Naive thymus-derived CD4-positive, alpha-beta T cell (primary cell): ENCODE measurements around the gene NXN. TPM values are rescaled to one million over a fixed set of nuclear protein-coding genes. Genes with fewer than 3 reads are reported as not detected.
A peak's percentile ranks its signal among the peaks of the same experiment; 100 is the strongest.
"Not testable (repeated sequence)": the region's sequence is repeated elsewhere in the genome, so short reads cannot be mapped to it uniquely, and the experiment has no call there.

Source experiments
- ATAC-seq: fragments of 150-1000 bp; cut with Tn5 transposase; 2 replicates; pipeline ENCODE4 v1.10.0; 2021; ENCODE audit warnings: mild to moderate bottlenecking, moderate library complexity
- CTCF ChIA-PET: fragments of 350-600 bp; sonication (Branson Sonifier 250); formaldehyde crosslinking; loops from one replicate; lab custom pipeline; 2021; ENCODE audit warnings: antibody characterized with exemption; lab: Charles Lee
- POLR2A ChIA-PET: fragments of 350-600 bp; sonication (Branson Sonifier 250); formaldehyde crosslinking; loops from one replicate; lab custom pipeline; 2021; ENCODE audit warnings: antibody characterized with exemption, inconsistent platforms; lab: Charles Lee
- DNase-seq, 9 donors: peaks; one replicate each; pipeline versions ENCODE4 v3.0.0 to v3.0.0-alpha.2; 2020 to 2022; ENCODE audit warnings: mixed read lengths in 1 of 9
- H3K27ac ChIP-seq: one replicate; pipeline ENCODE4 v1.7.0; 2013; ENCODE audit warnings: mild to moderate bottlenecking, low read depth, low read length, moderate library complexity
- H3K27me3 ChIP-seq, 2 donors: one replicate each; pipeline ENCODE4 v1.7.0; 2013; ENCODE audit warnings: low read length in 2 of 2, mild to moderate bottlenecking in 2 of 2, moderate library complexity in 2 of 2; ENCODE audit not compliant: control insufficient read depth in 2 of 2, insufficient read depth in 2 of 2
- H3K36me3 ChIP-seq, 3 experiments: 1 replicate in 2 of 3; 2 replicates in 1 of 3; pipeline ENCODE4 v1.7.0; 2013; ENCODE audit warnings: low read length in 3 of 3, mild to moderate bottlenecking in 3 of 3, moderate library complexity in 1 of 3; ENCODE audit not compliant: insufficient read depth in 3 of 3, control insufficient read depth in 2 of 3
- H3K4me1 ChIP-seq, 2 donors: one replicate each; pipeline ENCODE4 v1.7.0; 2013; ENCODE audit warnings: low read length in 2 of 2, mild to moderate bottlenecking in 2 of 2, moderate library complexity in 1 of 2; ENCODE audit not compliant: control insufficient read depth in 2 of 2, insufficient read depth in 2 of 2
- H3K4me3 ChIP-seq: 2 replicates; pipeline ENCODE4 v1.7.0; 2013; ENCODE audit warnings: mild to moderate bottlenecking, low read length
- H3K9me3 ChIP-seq, 3 experiments: 1 replicate in 2 of 3; 2 replicates in 1 of 3; pipeline ENCODE4 v1.7.0; 2013; ENCODE audit warnings: low read length in 3 of 3; ENCODE audit not compliant: control insufficient read depth in 2 of 3
- H3K27ac Mint-ChIP-seq, 9 donors: one replicate each; pipeline ENCODE4 v1.8.0; 2020 to 2022; ENCODE audit warnings: mixed read lengths in 9 of 9, mild to moderate bottlenecking in 8 of 9, moderate library complexity in 5 of 9, inconsistent platforms in 2 of 9
- H3K27me3 Mint-ChIP-seq, 5 donors: one replicate each; pipeline ENCODE4 v1.8.0; 2021 to 2022; ENCODE audit warnings: mixed read lengths in 5 of 5, mild to moderate bottlenecking in 1 of 5
- H3K36me3 Mint-ChIP-seq, 5 donors: one replicate each; pipeline ENCODE4 v1.8.0; 2020 to 2022; ENCODE audit warnings: mixed read lengths in 5 of 5, mild to moderate bottlenecking in 3 of 5, inconsistent platforms in 1 of 5
- H3K4me1 Mint-ChIP-seq, 7 donors: one replicate each; pipeline ENCODE4 v1.8.0; 2020 to 2022; ENCODE audit warnings: mixed read lengths in 7 of 7, mild to moderate bottlenecking in 3 of 7, inconsistent platforms in 1 of 7
- H3K4me3 Mint-ChIP-seq, 10 donors: one replicate each; pipeline ENCODE4 v1.8.0; 2020 to 2022; ENCODE audit warnings: mild to moderate bottlenecking in 10 of 10, mixed read lengths in 10 of 10, moderate library complexity in 6 of 10, inconsistent platforms in 2 of 10
- H3K9me3 Mint-ChIP-seq, 11 donors: one replicate each; pipeline ENCODE4 v1.8.0; 2020 to 2022; ENCODE audit warnings: mixed read lengths in 11 of 11, mild to moderate bottlenecking in 4 of 11, inconsistent platforms in 1 of 11, moderate library complexity in 1 of 11
- intact Hi-C, 2 donors: fragments of 100-400 bp; cut with micrococcal nuclease; formaldehyde crosslinking; loops; one replicate each; pipeline ENCODE4 v1.15.1; 2023
- polyA plus RNA-seq, 2 donors: library from polyadenylated mRNA; unstranded; fragments of 300-500 nt; fragmentation: Illumina TruSeq; gene quantifications; one replicate each; pipeline ENCODE4 v1.2.3, GENCODE V29; 2021
- total RNA-seq, 6 experiments: library from RNA in 5 of 6; stranded (reverse) in 5 of 6; gene quantifications; 1 replicate in 5 of 6; 2 replicates in 1 of 6; pipeline ENCODE4 v1.2.3 and lab custom pipeline; 2021 to 2026

The NXN gene
- total and polyA plus RNA-seq, 7 experiments from 2014 or later = 0.10 to 0.84 (median 0.30) TPM; not detected in 2

- Histone ChIP-seq H3K9me3 (no peaks in the 10 kb centered on the region), H3K4me1 (peaks cover 2 to 6% of the 10 kb centered on the region in 2 donors), H3K4me3 (no peak overlapping the region), H3K27me3 (no peaks in the 10 kb centered on the region), H3K36me3 (peaks cover 5 to 52% (median 12%) of the 10 kb centered on the region in 3 experiments), H3K27ac (no peak overlapping the region)
- H3K36me3 Mint-ChIP-seq = peaks cover 0 to 23% (median 16%) of the 10 kb centered on the region in 5 donors
- peak overlapping the region in 2 of 9 donors; percentile 10 to 41 for H3K27ac Mint-ChIP-seq
- H3K9me3 Mint-ChIP-seq = no peaks in the 10 kb centered on the region
- DNase-seq (no peak), ATAC-seq (no peak)
- intact Hi-C loops = no loop called here
- ChIA-PET POLR2A (interaction anchor here (0.5 kb wide), 1 partner anchor 517 kb away, joined by 3 read pairs; no protein-coding TSS in a partner anchor), CTCF (interaction anchor here (0.6 to 1.2 kb wide), 2 partner anchors 189 to 560 kb away, joined by 3 to 4 read pairs; no protein-coding TSS in a partner anchor)
- no peaks in the 10 kb centered on the region for H3K27me3 Mint-ChIP-seq
- peaks cover 6 to 12% (median 10%) of the 10 kb centered on the region in 7 donors for H3K4me1 Mint-ChIP-seq
- no peak overlapping the region for H3K4me3 Mint-ChIP-seq
These were observed 187.7 kb downstream of the NXN start for GRCh38 chr17:791829-792228.

- CTCF ChIA-PET, intact Hi-C loops, H3K4me3 Mint-ChIP-seq, H3K9me3 ChIP-seq, H3K27ac ChIP-seq, H3K4me1 ChIP-seq, H3K27ac Mint-ChIP-seq, H3K4me3 ChIP-seq, H3K27me3 ChIP-seq, POLR2A ChIA-PET, H3K27me3 Mint-ChIP-seq, ATAC-seq, DNase-seq, H3K9me3 Mint-ChIP-seq: not testable (repeated sequence)
- Mint-ChIP-seq H3K4me1 (peaks cover 6 to 11% (median 10%) of the 10 kb centered on the region in 7 donors), H3K36me3 (peaks cover 0 to 23% (median 16%) of the 10 kb centered on the region in 5 donors)
- H3K36me3 ChIP-seq = peaks cover 5 to 52% (median 12%) of the 10 kb centered on the region in 3 experiments
These were observed 188.7 kb downstream of the NXN start for GRCh38 chr17:790874-791247.

GRCh38 chr17:789931-790873 lies 189.4 kb downstream of the NXN start:
- CTCF ChIA-PET, H3K9me3 ChIP-seq, H3K27me3 ChIP-seq, ATAC-seq, H3K27ac Mint-ChIP-seq, H3K27ac ChIP-seq, DNase-seq, H3K27me3 Mint-ChIP-seq, H3K4me3 ChIP-seq, H3K9me3 Mint-ChIP-seq, intact Hi-C loops, POLR2A ChIA-PET, H3K4me3 Mint-ChIP-seq, H3K4me1 ChIP-seq: not testable (repeated sequence)
- Mint-ChIP-seq H3K36me3 (peaks cover 0 to 23% (median 16%) of the 10 kb centered on the region in 5 donors), H3K4me1 (peaks cover 6 to 15% (median 10%) of the 10 kb centered on the region in 7 donors)
- peaks cover 5 to 52% (median 12%) of the 10 kb centered on the region in 3 experiments for H3K36me3 ChIP-seq

GRCh38 chr17:789160-789840 lies 190.3 kb downstream of the NXN start:
- no peak overlapping the region for H3K27ac ChIP-seq
- Mint-ChIP-seq H3K4me3 (no peak overlapping the region), H3K9me3 (no peaks in the 10 kb centered on the region), H3K27ac (no peak overlapping the region), H3K36me3 (peaks cover 0 to 23% (median 16%) of the 10 kb centered on the region in 5 donors), H3K27me3 (no peaks in the 10 kb centered on the region), H3K4me1 (peaks cover 5 to 15% (median 10%) of the 10 kb centered on the region in 7 donors)
- no peak overlapping the region for H3K4me3 ChIP-seq
- ATAC-seq (no peak), DNase-seq (no peak)
- H3K36me3 ChIP-seq = peaks cover 5 to 57% (median 12%) of the 10 kb centered on the region in 3 experiments
- POLR2A ChIA-PET = no interaction called here
- no peaks in the 10 kb centered on the region for H3K27me3 ChIP-seq
- intact Hi-C loops = no loop called here
- H3K9me3 ChIP-seq = no peaks in the 10 kb centered on the region
- CTCF ChIA-PET = no interaction called here
- H3K4me1 ChIP-seq = no peaks in the 10 kb centered on the region

DNA sequence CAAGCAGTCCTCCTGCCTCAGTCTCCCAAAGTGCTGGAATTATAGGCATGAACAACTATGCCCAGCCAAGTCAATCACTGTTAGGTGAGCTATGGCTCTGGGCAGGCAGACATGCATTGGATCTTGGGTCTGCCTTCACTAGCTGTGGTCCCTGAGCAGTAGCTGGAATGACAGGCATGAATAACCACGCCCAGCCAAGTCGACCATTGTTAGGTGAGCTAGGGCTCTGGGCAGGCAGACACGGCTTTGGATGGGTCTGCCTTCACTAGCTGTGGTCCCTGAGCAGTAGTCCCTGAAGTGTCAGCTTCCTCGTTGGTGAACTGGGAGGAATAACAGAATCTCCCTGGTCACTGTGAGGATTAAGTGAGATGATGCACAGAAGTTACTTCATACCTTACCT lies 191.0 kb downstream of the NXN start:
- CTCF ChIA-PET = interaction anchor here (0.7 to 1.1 kb wide), 3 partner anchors 9 to 193 kb away, joined by 3 to 4 read pairs (median 3); no protein-coding TSS in a partner anchor
- POLR2A ChIA-PET = interaction anchor here (0.9 kb wide), 1 partner anchor 213 kb away, joined by 3 read pairs; no protein-coding TSS in a partner anchor
- Histone ChIP-seq H3K4me3 (no peak overlapping the region), H3K27me3 (no peaks in the 10 kb centered on the region), H3K36me3 (peaks cover 5 to 60% (median 12%) of the 10 kb centered on the region in 3 experiments), H3K4me1 (peaks cover under 1 to 2% of the 10 kb centered on the region in 2 donors), H3K9me3 (no peaks in the 10 kb centered on the region), H3K27ac (no peak overlapping the region)
- peaks cover 8 to 21% (median 16%) of the 10 kb centered on the region in 7 donors for H3K4me1 Mint-ChIP-seq
- H3K27ac Mint-ChIP-seq = no peak overlapping the region
- ATAC-seq = no peak
- H3K36me3 Mint-ChIP-seq = peaks cover 0 to 27% (median 16%) of the 10 kb centered on the region in 5 donors
- DNase-seq = no peak
- no peaks in the 10 kb centered on the region for H3K27me3 Mint-ChIP-seq
- intact Hi-C loops = no loop called here
- H3K4me3 Mint-ChIP-seq = no peak overlapping the region
- no peaks in the 10 kb centered on the region for H3K9me3 Mint-ChIP-seq

DNA sequence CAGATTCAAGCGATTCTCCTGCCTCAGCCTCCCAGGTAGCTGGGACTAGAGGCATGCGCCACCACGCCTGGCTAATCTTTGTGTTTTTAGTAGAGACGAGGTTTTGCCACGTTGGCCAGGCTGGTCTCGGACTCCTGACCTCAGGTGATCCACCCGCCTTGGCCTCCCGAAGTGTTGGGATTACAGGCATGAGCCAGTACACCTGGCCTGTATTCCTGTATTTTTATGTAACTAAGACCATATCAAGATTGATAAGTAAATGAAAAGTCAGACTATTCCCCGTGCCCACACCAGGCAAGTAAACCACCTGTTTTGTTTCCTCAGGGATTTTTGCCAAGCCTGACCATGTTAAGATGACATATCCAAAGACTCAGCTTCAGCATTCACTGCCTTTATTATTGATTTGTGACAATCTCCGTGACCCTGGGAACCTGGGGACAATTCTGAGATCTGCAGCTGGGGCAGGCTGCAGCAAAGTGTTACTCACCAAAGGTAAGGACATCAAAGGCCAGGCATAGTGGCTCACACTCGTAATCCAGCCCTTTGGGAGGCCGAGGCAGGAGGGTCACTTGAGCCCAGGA lies 191.8 kb downstream of the NXN start:
- Histone ChIP-seq H3K27ac (no peak overlapping the region), H3K4me3 (no peak overlapping the region), H3K4me1 (peaks cover 8 to 10% of the 10 kb centered on the region in 2 donors), H3K27me3 (no peaks in the 10 kb centered on the region), H3K36me3 (peaks cover 5 to 60% (median 12%) of the 10 kb centered on the region in 3 experiments), H3K9me3 (no peaks in the 10 kb centered on the region)
- H3K27ac Mint-ChIP-seq = no peak overlapping the region
- peaks cover 10 to 28% (median 23%) of the 10 kb centered on the region in 7 donors for H3K4me1 Mint-ChIP-seq
- H3K27me3 Mint-ChIP-seq = no peaks in the 10 kb centered on the region
- ChIA-PET CTCF (interaction anchor here (0.9 to 1.1 kb wide), 2 partner anchors 10 to 193 kb away, joined by 3 read pairs; no protein-coding TSS in a partner anchor), POLR2A (interaction anchor here (0.9 kb wide), 2 partner anchors 209 to 214 kb away, joined by 3 to 5 read pairs; partner anchors contain the start of gene TIMM22)
- H3K4me3 Mint-ChIP-seq = no peak overlapping the region
- intact Hi-C loops = no loop called here
- H3K36me3 Mint-ChIP-seq = peaks cover 0 to 25% (median 16%) of the 10 kb centered on the region in 5 donors
- H3K9me3 Mint-ChIP-seq = peaks cover 0 to 2% (median 0%) of the 10 kb centered on the region in 11 donors
- DNase-seq (no peak), ATAC-seq (no peak)
